Activated CD8-positive, alpha-beta memory T cell treated with anti-CD3 and anti-CD28 coated beads, Interleukin-2, amount 10 ng/mL, durations not matched to agents 7 days and 5 days (primary cell): ENCODE measurements around the gene CDKAL1. TPM values are rescaled to one million over a fixed set of nuclear protein-coding genes. Genes with fewer than 3 reads are reported as not detected.

Experiments
- ATAC-seq: fragments of 150-1000 bp; cut with Tn5 transposase; one replicate; pipeline ENCODE4 v1.10.0; 2021; ENCODE audit warnings: moderate library complexity
- CTCF ChIA-PET: fragments of 350-600 bp; sonication (Branson Sonifier 250); formaldehyde crosslinking; loops from one replicate; lab custom pipeline; 2021; ENCODE audit warnings: antibody characterized with exemption; lab: Charles Lee
- DNase-seq: peaks from one replicate; pipeline ENCODE4 v3.0.0-alpha.2; 2020
- H3K27ac Mint-ChIP-seq: one replicate; pipeline ENCODE4 v1.8.0; 2021; ENCODE audit warnings: mild to moderate bottlenecking, mixed read lengths
- H3K27me3 Mint-ChIP-seq: one replicate; pipeline ENCODE4 v1.8.0; 2021; ENCODE audit warnings: mixed read lengths
- H3K36me3 Mint-ChIP-seq: one replicate; pipeline ENCODE4 v1.8.0; 2021; ENCODE audit warnings: mild to moderate bottlenecking, mixed read lengths
- H3K4me1 Mint-ChIP-seq: one replicate; pipeline ENCODE4 v1.8.0; 2021; ENCODE audit warnings: mixed read lengths
- H3K4me3 Mint-ChIP-seq: one replicate; pipeline ENCODE4 v1.8.0; 2021; ENCODE audit warnings: mild to moderate bottlenecking, moderate library complexity, mixed read lengths
- H3K9me3 Mint-ChIP-seq: one replicate; pipeline ENCODE4 v1.8.0; 2022; ENCODE audit warnings: low read depth, mixed read lengths
- total RNA-seq, 2 experiments: library from RNA; stranded (reverse); gene quantifications; one replicate each; pipeline ENCODE4 v1.2.3, GENCODE V29; 2021

The CDKAL1 gene
- total RNA-seq, 2 experiments from 2014 or later, result 27.9 to 30.0 TPM

DNA sequence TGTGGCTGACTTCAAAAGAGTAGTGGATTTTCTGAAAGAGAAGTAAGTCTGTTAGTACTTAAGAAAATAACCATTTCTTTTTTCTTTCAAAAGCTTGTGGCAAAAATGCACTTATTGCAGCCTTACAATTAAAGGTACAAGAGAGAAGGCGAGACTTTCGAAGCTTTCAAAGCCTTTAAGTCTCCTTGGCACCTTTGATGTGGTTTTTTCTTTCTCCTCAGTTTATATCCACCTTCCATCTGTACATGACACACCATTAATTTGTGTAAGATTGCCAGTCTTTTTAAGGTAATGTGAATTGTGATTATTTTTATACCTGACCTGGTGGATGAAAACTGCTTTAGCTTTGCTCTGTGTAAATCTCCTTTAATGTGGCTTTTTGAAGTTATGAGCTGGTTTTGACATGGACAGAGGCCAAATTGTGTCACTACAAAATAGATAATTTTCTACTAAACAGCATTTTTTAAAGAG, 466.1 kb downstream of the CDKAL1 start:
- Mint-ChIP-seq H3K27me3 (no peaks in the 10 kb centered on the region), H3K27ac (no peak overlapping the region), H3K4me3 (no peak overlapping the region), H3K9me3 (no peaks in the 10 kb centered on the region), H3K4me1 (no peaks in the 10 kb centered on the region), H3K36me3 (peaks cover 34% of the 10 kb centered on the region)
- DNase-seq (no peak), ATAC-seq (no peak)
- CTCF ChIA-PET, result no interaction called here

DNA sequence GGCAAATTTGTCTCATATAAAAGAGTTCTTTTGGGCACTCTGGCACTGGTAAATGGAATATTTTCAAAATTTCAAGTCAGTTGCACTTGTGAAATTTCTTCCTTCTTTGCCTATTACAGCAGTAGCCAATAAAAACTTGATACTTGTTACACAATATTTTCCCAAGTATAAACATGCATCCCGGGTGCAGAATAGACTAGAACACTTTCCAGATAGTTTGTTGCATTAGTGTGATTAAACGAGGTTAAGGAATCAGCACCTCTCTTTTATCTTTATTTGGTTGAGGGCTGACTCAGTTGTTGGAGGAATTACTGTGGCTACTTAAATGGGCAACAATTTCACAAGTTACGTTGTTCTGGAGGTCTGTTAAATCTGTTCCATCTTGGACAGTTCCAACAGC, 467.5 kb downstream of the CDKAL1 start:
- H3K9me3 Mint-ChIP-seq, result no peaks in the 10 kb centered on the region
- H3K36me3 Mint-ChIP-seq, result peaks cover 33% of the 10 kb centered on the region
- no peak overlapping the region for H3K4me3 Mint-ChIP-seq
- CTCF ChIA-PET, result no interaction called here
- no peak for DNase-seq
- ATAC-seq, result no peak
- no peaks in the 10 kb centered on the region for H3K4me1 Mint-ChIP-seq
- no peaks in the 10 kb centered on the region for H3K27me3 Mint-ChIP-seq
- H3K27ac Mint-ChIP-seq, result no peak overlapping the region

DNA sequence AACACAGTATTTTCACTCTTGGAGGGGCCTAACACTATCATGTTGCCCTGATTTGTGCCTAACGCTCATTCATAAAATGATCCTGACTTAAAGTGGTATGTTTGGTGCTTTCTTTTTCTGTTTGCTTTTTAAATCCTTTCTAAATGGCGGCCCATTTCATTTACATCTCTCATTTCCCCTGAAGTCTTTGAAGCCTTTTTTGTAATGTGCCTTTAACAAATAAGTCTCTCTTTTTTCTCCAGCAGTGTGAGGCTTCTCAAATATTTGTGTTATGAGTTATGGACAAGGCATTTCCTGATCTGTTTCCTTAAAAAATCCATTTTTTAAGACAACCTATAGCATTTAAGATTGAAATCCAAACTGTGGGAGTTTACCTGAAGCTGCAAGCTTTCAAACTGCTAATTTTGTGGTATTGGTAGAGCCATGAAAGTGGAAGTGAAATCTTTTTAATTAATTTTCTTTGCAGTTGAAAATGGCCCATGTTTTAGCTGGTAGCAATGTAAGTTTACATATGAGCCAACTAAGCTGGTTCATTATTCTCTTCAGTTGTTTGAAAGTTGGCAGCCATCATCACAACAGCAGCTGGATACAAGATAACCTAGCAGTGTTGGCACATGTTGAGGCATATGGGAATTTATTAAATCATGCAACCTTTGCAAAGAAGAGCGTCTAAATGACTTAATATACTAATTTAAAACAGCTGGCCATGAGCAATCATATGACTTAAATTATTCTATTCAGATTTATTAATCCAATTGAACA, 469.7 kb downstream of the CDKAL1 start:
- no peaks in the 10 kb centered on the region for H3K9me3 Mint-ChIP-seq

DNA sequence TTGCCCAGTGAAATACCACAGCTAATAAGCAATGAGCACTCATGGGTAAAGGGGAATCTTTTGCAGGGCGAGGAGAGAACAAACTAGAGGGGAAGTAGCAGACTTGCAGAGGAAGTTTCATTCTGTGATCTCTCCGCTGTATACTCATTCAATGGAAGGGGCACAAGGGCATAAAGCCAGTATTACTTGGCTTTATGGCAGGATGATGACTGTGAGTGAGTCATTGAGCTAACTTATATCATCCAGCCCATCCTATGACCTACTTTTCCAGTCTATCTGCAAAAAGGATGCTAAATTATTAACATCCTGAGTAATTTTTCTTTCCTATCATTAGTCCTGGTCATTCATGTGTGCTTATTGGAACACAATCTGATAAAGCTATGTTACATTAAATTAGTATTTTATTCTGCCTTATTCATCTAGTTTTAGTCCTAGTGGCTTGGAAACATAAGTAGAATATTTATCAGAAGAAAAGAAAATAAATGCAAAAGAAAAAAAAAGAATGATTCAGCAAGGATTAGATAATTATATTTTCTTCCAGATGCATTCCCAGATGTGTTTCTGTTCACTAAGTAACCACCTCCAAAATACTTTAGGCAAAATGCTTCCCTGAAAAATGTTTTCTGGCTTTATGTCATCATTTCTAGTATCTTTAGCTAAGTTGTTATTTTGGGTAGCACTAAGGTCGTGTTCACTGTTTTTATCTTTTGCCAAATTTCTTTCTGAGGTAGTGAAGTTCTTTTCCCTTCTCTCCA, 471.7 kb downstream of the CDKAL1 start:
- no peaks in the 10 kb centered on the region for H3K4me1 Mint-ChIP-seq
- CTCF ChIA-PET, result no interaction called here

More for the DNA sequence above, 469.7 kb downstream of the CDKAL1 start:
- CTCF ChIA-PET, result no interaction called here
- no peak for DNase-seq
- peaks cover 35% of the 10 kb centered on the region for H3K36me3 Mint-ChIP-seq
- H3K4me3 Mint-ChIP-seq, result no peak overlapping the region
- no peak for ATAC-seq
- no peaks in the 10 kb centered on the region for H3K4me1 Mint-ChIP-seq
- H3K27ac Mint-ChIP-seq, result no peak overlapping the region
- no peaks in the 10 kb centered on the region for H3K27me3 Mint-ChIP-seq

DNA sequence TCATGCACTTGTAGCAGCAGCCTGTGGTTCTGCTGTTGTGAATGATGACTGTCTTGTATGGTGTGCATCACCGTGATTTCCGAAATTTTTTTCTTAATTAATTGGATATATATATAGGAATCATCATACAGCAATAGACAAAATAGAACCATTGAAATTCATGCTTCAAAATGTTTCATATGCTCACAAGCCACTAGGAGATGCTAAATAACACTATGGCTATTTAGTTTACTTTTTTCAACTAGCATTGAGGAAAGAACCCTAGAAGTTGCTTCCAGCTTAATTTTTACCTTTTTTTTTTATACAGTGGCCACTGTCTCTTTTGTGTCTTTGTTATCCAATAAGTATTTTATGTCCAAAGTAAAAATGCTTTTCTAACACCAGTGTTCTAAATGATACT, 485.4 kb downstream of the CDKAL1 start:
- Mint-ChIP-seq H3K36me3 (peaks cover 14% of the 10 kb centered on the region), H3K27ac (no peak overlapping the region), H3K9me3 (peaks cover 3% of the 10 kb centered on the region), H3K27me3 (no peaks in the 10 kb centered on the region), H3K4me3 (no peak overlapping the region), H3K4me1 (no peaks in the 10 kb centered on the region)
- no peak for DNase-seq
- no peak for ATAC-seq
- CTCF ChIA-PET, result interaction anchor here (0.5 kb wide), 1 partner anchor 749 kb away, joined by 4 read pairs; no protein-coding TSS in a partner anchor

More for the DNA sequence above, 471.7 kb downstream of the CDKAL1 start:
- Mint-ChIP-seq H3K27me3 (no peaks in the 10 kb centered on the region), H3K9me3 (no peaks in the 10 kb centered on the region), H3K4me3 (no peak overlapping the region), H3K27ac (no peak overlapping the region), H3K36me3 (peaks cover 33% of the 10 kb centered on the region)
- ATAC-seq (no peak), DNase-seq (no peak)

DNA sequence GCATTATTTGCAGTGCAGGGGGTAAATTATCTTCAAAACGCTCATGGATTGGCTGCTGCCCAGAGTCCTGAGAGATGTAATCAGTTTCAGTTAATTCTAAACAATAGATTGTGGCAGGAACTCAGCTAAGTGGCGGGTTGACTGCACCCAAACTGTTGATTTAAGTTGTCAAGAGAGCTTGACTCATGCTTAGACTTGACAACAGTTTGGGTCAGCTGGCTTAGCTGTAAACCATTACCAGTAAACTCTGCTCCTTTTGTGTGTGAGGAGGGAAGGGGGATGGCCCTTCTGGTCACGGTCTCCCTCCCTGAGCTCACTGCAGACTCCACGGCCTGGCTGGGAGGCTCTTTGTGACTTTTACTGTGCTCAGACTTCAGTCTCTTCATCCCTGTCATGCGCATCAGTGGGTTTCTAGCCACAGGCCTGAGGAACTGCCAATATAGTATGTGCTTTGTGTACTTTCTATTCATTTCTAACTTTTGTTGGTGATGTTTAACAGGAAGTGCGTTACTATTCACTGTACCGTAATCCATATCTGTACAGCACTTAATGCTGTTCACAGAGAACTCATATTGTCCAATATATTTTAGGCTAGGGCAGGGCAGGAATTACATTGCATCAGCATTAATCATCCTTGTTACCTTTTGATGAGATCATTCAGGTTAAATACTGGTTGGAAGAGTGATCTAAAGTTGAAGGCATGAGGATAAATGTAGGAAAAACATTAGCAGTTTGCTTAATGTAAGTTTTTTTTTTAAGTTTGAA, 488.3 kb downstream of the CDKAL1 start:
- H3K27me3 Mint-ChIP-seq, result no peaks in the 10 kb centered on the region
- peaks cover 19% of the 10 kb centered on the region for H3K36me3 Mint-ChIP-seq
- CTCF ChIA-PET, result no interaction called here
- no peak overlapping the region for H3K4me3 Mint-ChIP-seq
- ATAC-seq (no peak), DNase-seq (no peak)
- no peak overlapping the region for H3K27ac Mint-ChIP-seq
- peaks cover 8% of the 10 kb centered on the region for H3K9me3 Mint-ChIP-seq
- H3K4me1 Mint-ChIP-seq, result no peaks in the 10 kb centered on the region

DNA sequence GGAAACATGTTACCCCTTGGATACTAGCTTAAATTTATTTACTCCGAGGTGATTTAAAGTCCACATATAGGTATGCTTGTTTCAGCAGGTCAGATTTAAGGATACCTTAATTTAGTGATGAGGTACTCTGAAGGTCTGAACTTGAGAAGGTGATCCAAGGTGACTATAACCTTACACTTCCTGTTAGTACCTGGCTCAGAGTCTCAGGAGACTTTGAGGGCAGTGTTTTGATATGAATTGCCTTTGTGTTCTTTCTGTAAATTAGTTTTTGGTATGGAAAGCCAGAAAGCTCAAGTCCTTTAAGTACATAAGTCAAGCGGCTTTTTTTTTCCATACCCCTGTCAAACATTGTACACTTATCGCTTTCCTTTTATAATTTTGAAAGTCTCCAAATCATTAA, 489.0 kb downstream of the CDKAL1 start:
- no peak for DNase-seq
- no peak for ATAC-seq
- no peak overlapping the region for H3K4me3 Mint-ChIP-seq
- peaks cover 8% of the 10 kb centered on the region for H3K9me3 Mint-ChIP-seq
- CTCF ChIA-PET, result no interaction called here
- no peaks in the 10 kb centered on the region for H3K4me1 Mint-ChIP-seq
- H3K36me3 Mint-ChIP-seq, result peaks cover 25% of the 10 kb centered on the region
- H3K27ac Mint-ChIP-seq, result no peak overlapping the region
- H3K27me3 Mint-ChIP-seq, result no peaks in the 10 kb centered on the region

DNA sequence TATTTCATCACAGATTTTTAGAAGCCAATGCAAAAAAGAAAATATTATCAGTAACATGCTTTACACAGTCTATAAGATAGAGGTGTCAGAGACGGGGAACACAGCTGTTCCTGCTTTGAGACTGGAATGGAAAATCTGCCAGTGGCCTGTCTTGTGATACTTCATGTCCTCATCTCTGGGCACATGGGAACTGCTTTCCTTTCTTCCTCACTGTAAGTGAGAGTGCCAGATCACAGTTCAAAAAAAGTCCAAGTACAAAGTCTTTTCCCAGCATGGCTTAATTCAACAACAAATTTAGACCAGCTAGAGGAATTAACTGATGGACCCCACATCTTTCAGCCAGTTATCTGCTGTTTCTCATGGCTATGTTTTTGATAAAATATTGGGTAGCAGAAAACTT, 490.4 kb downstream of the CDKAL1 start:
- Mint-ChIP-seq H3K27me3 (no peaks in the 10 kb centered on the region), H3K27ac (no peak overlapping the region), H3K4me1 (no peaks in the 10 kb centered on the region), H3K36me3 (peaks cover 32% of the 10 kb centered on the region), H3K9me3 (peaks cover 8% of the 10 kb centered on the region), H3K4me3 (no peak overlapping the region)
- ATAC-seq (no peak), DNase-seq (no peak)
- CTCF ChIA-PET, result no interaction called here

DNA sequence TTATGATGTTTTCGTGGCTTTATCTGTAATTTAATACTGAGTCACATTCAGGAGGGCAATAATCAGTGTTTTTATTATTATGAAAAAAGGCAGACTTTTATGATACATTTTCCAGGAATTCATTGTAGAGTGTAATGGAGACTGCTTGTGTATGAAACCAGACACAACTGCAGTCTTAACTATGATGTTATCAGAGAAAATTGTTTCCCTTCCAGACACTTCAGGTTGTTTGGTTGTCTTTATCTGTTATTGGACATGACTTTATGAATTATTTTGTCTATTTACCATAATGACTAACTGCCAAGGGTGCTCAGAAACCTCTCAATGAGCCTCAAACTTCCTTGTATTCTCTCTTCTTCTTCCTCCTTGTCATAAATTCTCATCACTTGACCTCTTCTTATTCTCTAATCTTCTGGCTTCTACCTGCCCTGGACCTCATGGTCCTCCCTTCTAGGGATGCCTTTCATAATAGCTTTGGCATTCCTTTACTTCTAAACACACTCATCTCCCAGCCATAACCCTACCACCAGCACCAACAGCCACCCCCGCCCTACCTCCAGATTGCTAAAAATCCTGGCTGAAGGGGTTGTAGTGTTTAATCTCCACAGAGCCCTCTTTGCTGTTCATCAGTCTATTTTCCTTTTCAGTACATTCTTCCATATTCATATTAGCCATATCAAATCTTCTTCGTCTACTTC, 492.5 kb downstream of the CDKAL1 start:
- H3K36me3 Mint-ChIP-seq, result peaks cover 30% of the 10 kb centered on the region

DNA sequence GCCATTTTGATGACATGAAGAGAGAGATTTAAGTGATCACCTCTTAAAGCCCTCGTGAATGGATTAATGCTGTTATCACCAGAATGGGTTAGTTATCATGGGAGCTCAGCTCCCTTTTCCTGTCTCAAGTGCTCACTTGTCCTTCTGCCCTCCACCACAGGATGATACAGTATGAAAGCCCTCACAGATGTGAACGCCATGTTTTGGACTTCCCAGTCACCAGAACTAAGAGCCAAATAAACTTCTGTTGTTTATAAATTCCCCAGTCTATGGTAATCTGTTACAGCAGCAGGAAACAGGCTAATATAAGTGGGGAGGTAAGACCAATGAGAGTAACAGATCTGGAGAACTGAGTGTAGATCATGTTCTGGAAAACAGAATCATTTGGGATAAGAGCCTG, 493.2 kb downstream of the CDKAL1 start:
- Mint-ChIP-seq H3K4me1 (no peaks in the 10 kb centered on the region), H3K9me3 (peaks cover 8% of the 10 kb centered on the region), H3K27me3 (no peaks in the 10 kb centered on the region), H3K36me3 (peaks cover 28% of the 10 kb centered on the region), H3K4me3 (no peak overlapping the region), H3K27ac (no peak overlapping the region)
- ATAC-seq (no peak), DNase-seq (no peak)
- CTCF ChIA-PET, result no interaction called here

More for the DNA sequence above, 492.5 kb downstream of the CDKAL1 start:
- no peaks in the 10 kb centered on the region for H3K4me1 Mint-ChIP-seq
- CTCF ChIA-PET, result no interaction called here
- H3K9me3 Mint-ChIP-seq, result peaks cover 8% of the 10 kb centered on the region
- no peak overlapping the region for H3K27ac Mint-ChIP-seq
- ATAC-seq, result no peak
- H3K27me3 Mint-ChIP-seq, result no peaks in the 10 kb centered on the region
- no peak for DNase-seq
- no peak overlapping the region for H3K4me3 Mint-ChIP-seq

DNA sequence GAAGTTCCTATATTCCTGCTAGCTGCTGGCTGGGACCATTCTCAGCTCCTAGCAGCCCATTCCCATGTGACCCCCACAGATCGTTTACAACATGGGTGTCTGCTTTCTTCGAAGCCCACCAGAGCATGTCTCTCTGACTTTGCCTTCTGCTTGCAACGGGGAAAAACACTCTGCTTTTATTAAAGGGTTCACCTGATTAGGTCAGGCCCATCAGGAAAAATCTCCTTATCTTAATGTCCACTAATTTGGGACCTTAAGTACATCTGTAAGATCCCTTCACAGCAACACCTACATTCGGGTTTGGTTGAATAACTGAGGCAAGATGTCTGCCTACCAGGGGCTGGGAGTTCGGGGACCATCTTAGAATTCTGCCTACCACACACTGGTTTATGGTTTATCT, 496.9 kb downstream of the CDKAL1 start:
- CTCF ChIA-PET, result no interaction called here
- H3K9me3 Mint-ChIP-seq, result peaks cover 3% of the 10 kb centered on the region
- no peak for DNase-seq
- no peaks in the 10 kb centered on the region for H3K27me3 Mint-ChIP-seq
- H3K36me3 Mint-ChIP-seq, result peaks cover 25% of the 10 kb centered on the region
- ATAC-seq, result no peak
- H3K4me1 Mint-ChIP-seq, result no peaks in the 10 kb centered on the region
- H3K4me3 Mint-ChIP-seq, result no peak overlapping the region
- no peak overlapping the region for H3K27ac Mint-ChIP-seq

DNA sequence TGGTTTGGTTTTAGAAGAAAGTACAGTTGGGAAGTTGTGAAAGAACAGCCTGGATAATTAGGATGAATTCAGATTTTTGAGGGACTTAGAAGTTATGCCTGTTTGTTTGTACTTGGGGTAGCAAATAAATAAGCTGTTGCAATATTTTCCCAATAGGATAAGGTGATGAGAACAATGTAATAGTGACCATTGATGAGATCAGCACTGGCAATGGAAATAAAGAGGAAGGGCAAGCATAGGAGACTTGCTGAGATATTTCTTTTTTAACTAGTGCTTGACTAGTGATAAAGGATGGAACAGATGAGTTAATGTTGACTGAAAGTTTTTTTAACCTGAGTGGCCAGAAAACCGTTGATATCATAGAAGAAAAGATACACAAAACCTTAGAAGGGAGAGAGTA, 498.8 kb downstream of the CDKAL1 start:
- no peak for DNase-seq
- Mint-ChIP-seq H3K4me3 (no peak overlapping the region), H3K4me1 (no peaks in the 10 kb centered on the region), H3K27me3 (no peaks in the 10 kb centered on the region), H3K27ac (no peak overlapping the region), H3K9me3 (no peaks in the 10 kb centered on the region), H3K36me3 (peaks cover 11% of the 10 kb centered on the region)
- no peak for ATAC-seq
- CTCF ChIA-PET, result no interaction called here

DNA sequence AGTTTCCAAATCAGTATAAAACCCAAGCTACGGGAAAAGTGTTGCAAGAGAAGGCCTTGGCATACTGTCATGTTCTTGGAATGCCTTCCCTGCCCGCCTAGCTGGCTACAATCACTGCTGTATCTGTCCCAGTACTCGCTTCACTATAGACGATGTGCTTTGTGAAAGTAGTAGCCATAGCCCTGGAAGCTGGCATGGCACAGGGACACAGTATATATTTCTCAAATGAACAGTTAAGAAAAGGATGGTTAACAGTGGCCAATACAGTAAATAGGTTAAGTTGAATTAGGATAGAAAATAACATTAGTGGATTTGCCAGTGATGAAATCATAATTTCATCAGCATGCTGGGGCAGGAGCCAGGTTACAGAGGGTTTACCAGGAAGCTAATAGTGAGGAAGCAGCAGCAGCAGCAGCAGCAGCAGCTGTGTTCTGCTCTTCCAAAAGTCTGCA, 499.3 kb downstream of the CDKAL1 start:
- H3K36me3 Mint-ChIP-seq, result peaks cover 10% of the 10 kb centered on the region
- no peaks in the 10 kb centered on the region for H3K9me3 Mint-ChIP-seq
- no peak overlapping the region for H3K4me3 Mint-ChIP-seq
- DNase-seq (no peak), ATAC-seq (no peak)
- H3K27me3 Mint-ChIP-seq, result no peaks in the 10 kb centered on the region
- H3K4me1 Mint-ChIP-seq, result no peaks in the 10 kb centered on the region
- H3K27ac Mint-ChIP-seq, result no peak overlapping the region
- CTCF ChIA-PET, result no interaction called here
